Keratinocyte (primary cell): Measurements from ENCODE around the gene ARFRP1. TPM values are rescaled to one million over a fixed set of nuclear protein-coding genes. Genes with fewer than 3 reads are reported as not detected.
A peak's percentile ranks its signal among the peaks of the same experiment; 100 is the strongest.

ENCODE experiments used
- DNase-seq: peaks from one replicate; pipeline ENCODE4 v3.0.0-alpha.2; 2011; ENCODE audit warnings: low read depth, missing footprints, low spot score
- FAIRE-seq: peaks from 2 replicates; lab custom pipeline; 2011; peaks lifted over from hg19 to GRCh38; lab: Jason Lieb, UNC
- H2AFZ ChIP-seq: 2 replicates; pipeline ENCODE4 v1.6.0; 2012; ENCODE audit warnings: low read length, control low read depth, inconsistent platforms; ENCODE audit not compliant: control insufficient read depth
- H3K27ac ChIP-seq: 2 replicates; pipeline ENCODE4 v1.5.1; 2011; ENCODE audit warnings: low read length; ENCODE audit not compliant: control insufficient read depth, insufficient read depth
- H3K27me3 ChIP-seq: 3 replicates; pipeline ENCODE4 v1.6.0; 2011; ENCODE audit warnings: low read length; ENCODE audit not compliant: control insufficient read depth, insufficient read depth; ENCODE audit errors: extremely low read depth
- H3K36me3 ChIP-seq, 2 experiments: 2 replicates in 1 of 2; 3 replicates in 1 of 2; pipeline ENCODE4 v1.5.1; 2011; ENCODE audit warnings: low read length in 2 of 2, mild to moderate bottlenecking in 1 of 2; ENCODE audit not compliant: control insufficient read depth in 2 of 2, insufficient read depth in 2 of 2; ENCODE audit errors: extremely low read depth in 1 of 2
- H3K4me1 ChIP-seq: 3 replicates; pipeline ENCODE4 v1.5.1; 2011; ENCODE audit warnings: low read length; ENCODE audit not compliant: control insufficient read depth, insufficient read depth; ENCODE audit errors: extremely low read depth
- H3K4me2 ChIP-seq: 3 replicates; pipeline ENCODE4 v1.6.0; 2011; ENCODE audit warnings: low read depth, low read length; ENCODE audit not compliant: control insufficient read depth, insufficient read depth; ENCODE audit errors: extremely low read depth
- H3K4me3 ChIP-seq, 3 experiments: fragments of 200-600 bp in 1 of 3; sonication (generic) in 1 of 3; 2 replicates in 2 of 3; 3 replicates in 1 of 3; pipeline ENCODE4 v1.5.1; 2011 to 2016; ENCODE audit warnings: low read length in 3 of 3, mild to moderate bottlenecking in 3 of 3, control low read depth in 2 of 3, inconsistent platforms in 1 of 3, low read depth in 1 of 3, mixed read lengths in 1 of 3, mixed run types in 1 of 3, moderate library complexity in 1 of 3; ENCODE audit not compliant: control insufficient read depth in 2 of 3, insufficient read depth in 2 of 3; ENCODE audit errors: extremely low read depth in 1 of 3
- H3K79me2 ChIP-seq: 2 replicates; pipeline ENCODE4 v1.6.0; 2012; ENCODE audit warnings: low read length; ENCODE audit not compliant: control insufficient read depth, insufficient read depth
- H3K9ac ChIP-seq: 3 replicates; pipeline ENCODE4 v1.6.0; 2011; ENCODE audit warnings: low read length; ENCODE audit not compliant: control insufficient read depth, insufficient read depth; ENCODE audit errors: extremely low read depth
- H3K9me1 ChIP-seq: 3 replicates; pipeline ENCODE4 v1.6.0; 2011; ENCODE audit warnings: low read length; ENCODE audit not compliant: control insufficient read depth, insufficient read depth; ENCODE audit errors: extremely low read depth
- H3K9me3 ChIP-seq: 2 replicates; pipeline ENCODE4 v1.5.1; 2012; ENCODE audit warnings: low read depth, low read length; ENCODE audit not compliant: control insufficient read depth
- H4K20me1 ChIP-seq: 3 replicates; pipeline ENCODE4 v1.6.0; 2011; ENCODE audit warnings: low read length; ENCODE audit not compliant: control insufficient read depth, insufficient read depth; ENCODE audit errors: extremely low read depth
- CTCF ChIP-seq, 3 experiments: IDR thresholded peaks in 1 of 3; conservative IDR thresholded peaks in 1 of 3; optimal IDR thresholded peaks in 1 of 3; 2 replicates in 2 of 3; 3 replicates in 1 of 3; pipeline versions ENCODE3 to v1.5.1; 2011; ENCODE audit warnings: low read length in 3 of 3, mild to moderate bottlenecking in 3 of 3, moderate library complexity in 2 of 3, control low read depth in 1 of 3, inconsistent platforms in 1 of 3; ENCODE audit not compliant: insufficient read depth in 2 of 3; ENCODE audit errors: extremely low read depth in 1 of 3
- EZH2 ChIP-seq: IDR thresholded peaks from one replicate; pipeline ENCODE4 v1.6.1; 2012; ENCODE audit warnings: inconsistent platforms, mild to moderate bottlenecking, low read length, moderate library complexity
- dilution Hi-C: fragments of 300-500 bp; cut with MboI; formaldehyde crosslinking; loops from one replicate; pipeline ENCODE4 v1.7.0; 2020; ENCODE audit warnings: low sequenced_read_pairs; ENCODE audit not compliant: extremely low pct_ligation_motif_present
- polyA plus RNA-seq, 5 experiments: library from polyadenylated mRNA; depleted of rRNA in 3 of 5; stranded (reverse) in 3 of 5; stranded (forward) in 1 of 5; unstranded in 1 of 5; fragments of >200 nt; gene quantifications; 1 replicate in 1 of 5; 2 replicates in 3 of 5; 3 replicates in 1 of 5; pipeline versions ENCODE4 v1.2.1 to v1.2.3, GENCODE V29; 2011 to 2012; ENCODE audit warnings: missing spikeins in 2 of 5, low read depth in 1 of 5, low replicate concordance in 1 of 5

The ARFRP1 gene
- polyA plus RNA-seq, 1 donor (not counting 4 experiments of a cell fraction or from before 2014, with no cell fraction given): 30.4 TPM

DNA sequence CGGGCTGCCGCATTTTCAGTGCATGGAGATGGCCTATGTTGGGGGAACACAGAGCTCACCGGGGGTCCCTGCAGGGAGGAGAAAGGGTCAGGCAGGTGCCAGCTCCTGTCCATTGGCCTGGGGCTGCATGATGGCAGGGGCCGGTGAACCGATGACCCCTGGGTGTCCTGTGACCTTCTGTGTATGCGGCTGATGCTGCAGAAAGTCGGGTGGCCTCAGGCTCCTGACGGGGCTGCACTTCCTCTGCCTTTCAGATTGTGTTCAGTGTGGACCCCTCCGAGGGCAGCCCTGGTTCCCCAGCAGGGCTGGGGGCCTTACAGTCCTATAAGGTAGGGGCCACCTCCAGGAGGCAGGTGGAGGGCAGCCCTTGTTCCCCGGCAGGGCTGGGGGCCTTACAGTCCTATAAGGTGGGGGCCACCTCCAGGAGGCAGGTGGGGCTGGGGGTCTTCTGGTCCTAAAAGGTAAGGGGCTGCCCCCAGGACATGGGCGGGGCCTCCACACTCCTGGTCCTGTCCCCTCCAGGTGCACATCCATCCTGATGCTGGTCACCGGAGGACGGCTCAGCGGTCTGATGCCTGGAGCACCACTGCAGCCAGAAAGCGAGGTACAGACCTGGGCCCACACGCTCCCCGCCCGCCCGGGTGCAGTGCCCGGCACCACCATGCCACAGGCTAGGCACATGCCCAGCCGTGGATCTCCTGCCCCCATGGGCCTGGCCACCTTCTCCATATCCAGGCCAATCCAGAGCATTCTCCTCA is 22.3 kb downstream of the ARFRP1 start:
- H4K20me1 ChIP-seq: no peaks in the 10 kb centered on the region
- FAIRE-seq (no peak), DNase-seq (no peak)
- no peak overlapping the region for H3K4me3 ChIP-seq
- H3K79me2 ChIP-seq: no peaks in the 10 kb centered on the region
- no peak overlapping the region for H3K9ac ChIP-seq
- no peak for TF ChIP-seq CTCF (optimal IDR thresholded peaks at IDR 0.05 in 1 of 3, IDR thresholded peaks at IDR 0.05 in 1 of 3, conservative IDR thresholded peaks at IDR 0.05 in 1 of 3; ENCODE audit: extremely low read depth in 1 of 3, insufficient read depth in 2 of 3, low read length in 3 of 3)
- no peak for TF ChIP-seq EZH2
- H3K4me1 ChIP-seq: peaks cover 31% of the 10 kb centered on the region
- no peaks in the 10 kb centered on the region for H3K9me3 ChIP-seq
- H3K36me3 ChIP-seq: peaks cover 0 to 5% of the 10 kb centered on the region in 2 experiments
- no peak overlapping the region for H3K4me2 ChIP-seq
- no peaks in the 10 kb centered on the region for H3K27me3 ChIP-seq
- dilution Hi-C loops: no loop called here
- H3K27ac ChIP-seq: no peak overlapping the region
- H3K9me1 ChIP-seq: no peaks in the 10 kb centered on the region
- no peak overlapping the region for H2AFZ ChIP-seq

DNA sequence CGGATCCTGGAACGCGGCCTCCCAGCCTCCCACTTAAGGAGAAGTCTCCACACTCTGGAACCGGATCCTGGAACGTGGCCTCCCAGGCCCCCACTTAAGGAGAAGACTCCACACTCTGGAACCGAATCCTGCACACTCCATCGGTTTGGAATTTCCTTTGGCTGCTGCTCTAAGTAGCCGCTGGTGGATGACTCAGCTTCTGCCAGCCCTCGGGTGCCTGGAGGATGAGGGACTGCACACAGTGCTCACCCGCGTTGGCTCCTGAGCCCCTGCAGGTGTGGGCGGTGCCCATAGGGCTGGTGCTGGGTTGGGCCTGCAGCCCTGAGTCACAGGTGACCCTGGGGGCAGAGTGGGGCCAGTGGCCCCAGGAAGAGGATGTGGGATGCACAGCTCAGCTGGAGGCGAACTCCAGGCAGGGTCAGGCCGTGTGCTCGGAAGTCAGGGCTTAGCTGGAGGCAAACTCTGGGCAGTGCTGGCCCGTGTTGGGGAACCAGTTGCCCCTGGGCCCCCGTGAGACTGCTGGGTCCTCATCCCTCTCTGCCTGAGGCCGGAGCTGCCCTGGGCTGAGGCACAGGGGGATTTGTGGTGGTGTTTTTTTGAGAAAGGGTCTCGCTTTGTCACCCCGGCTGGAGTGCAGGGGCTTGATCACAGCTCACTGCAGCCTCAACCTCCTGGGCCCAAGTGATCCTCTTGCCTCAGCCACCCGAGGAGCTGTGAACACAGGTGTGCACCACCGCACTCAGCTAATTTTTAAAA is 25.2 kb downstream of the ARFRP1 start:
- Histone ChIP-seq H4K20me1 (no peaks in the 10 kb centered on the region), H3K4me2 (peak overlapping the region; percentile 61), H2AFZ (no peak overlapping the region), H3K27me3 (no peaks in the 10 kb centered on the region), H3K9me1 (no peaks in the 10 kb centered on the region), H3K4me1 (peaks cover 31% of the 10 kb centered on the region), H3K36me3 (peaks cover 6 to 12% of the 10 kb centered on the region in 2 experiments), H3K4me3 (peak overlapping the region in 1 of 3 experiments; percentile 40), H3K27ac (peak overlapping the region; percentile 57), H3K79me2 (no peaks in the 10 kb centered on the region), H3K9ac (peak overlapping the region; percentile 28), H3K9me3 (no peaks in the 10 kb centered on the region)
- FAIRE-seq (peak; percentile 99), DNase-seq (peak; percentile 98)
- dilution Hi-C loops: no loop called here
- TF ChIP-seq EZH2: no peak
- TF ChIP-seq CTCF (optimal IDR thresholded peaks at IDR 0.05 in 1 of 3, IDR thresholded peaks at IDR 0.05 in 1 of 3, conservative IDR thresholded peaks at IDR 0.05 in 1 of 3; ENCODE audit: extremely low read depth in 1 of 3, insufficient read depth in 2 of 3, low read length in 3 of 3): no peak
